Activated CD4-positive, alpha-beta T cell treated with anti-CD3 and anti-CD28 coated beads, Interleukin-2, amount 10 ng/mL, durations not matched to agents 24 days and 14 days (primary cell): ENCODE measurements around the gene QRICH2. TPM values are rescaled to one million over a fixed set of nuclear protein-coding genes. Genes with fewer than 3 reads are reported as not detected.
"Not testable (repeated sequence)": the region's sequence is repeated elsewhere in the genome, so short reads cannot be mapped to it uniquely, and the experiment has no call there.

Experiments used
- DNase-seq: peaks from one replicate; pipeline ENCODE4 v3.0.0; 2022
- H3K27ac Mint-ChIP-seq: one replicate; pipeline ENCODE4 v1.8.0; 2022; ENCODE audit warnings: mild to moderate bottlenecking, mixed read lengths
- H3K27me3 Mint-ChIP-seq: one replicate; pipeline ENCODE4 v1.8.0; 2022; ENCODE audit warnings: mixed read lengths
- H3K36me3 Mint-ChIP-seq: one replicate; pipeline ENCODE4 v1.8.0; 2022; ENCODE audit warnings: low read depth, mild to moderate bottlenecking, mixed read lengths
- H3K4me1 Mint-ChIP-seq: one replicate; pipeline ENCODE4 v1.8.0; 2021; ENCODE audit warnings: mixed read lengths
- H3K4me3 Mint-ChIP-seq: one replicate; pipeline ENCODE4 v1.8.0; 2022; ENCODE audit warnings: mild to moderate bottlenecking, moderate library complexity, mixed read lengths
- H3K9me3 Mint-ChIP-seq: one replicate; pipeline ENCODE4 v1.8.0; 2021; ENCODE audit warnings: mixed read lengths
- intact Hi-C: fragments of 100-400 bp; cut with micrococcal nuclease; formaldehyde crosslinking; loops from one replicate; pipeline ENCODE4 v1.15.1; 2023
- total RNA-seq: library from RNA; stranded (reverse); gene quantifications from 2 replicates; pipeline ENCODE4 v1.2.3, GENCODE V29; 2022

The QRICH2 gene
- total RNA-seq, 1 donor from 2014 or later, result 2.2 TPM

- H3K27me3 Mint-ChIP-seq, result no peaks in the 10 kb centered on the region
- no peaks in the 10 kb centered on the region for H3K9me3 Mint-ChIP-seq
- peaks cover 26% of the 10 kb centered on the region for H3K36me3 Mint-ChIP-seq
- intact Hi-C loops, result loop anchor here (1.0 to 10.0 kb wide), 5 partner anchors 8 to 479 kb away; partner anchors contain the start of genes RNF157 and UNK
- peaks cover 47% of the 10 kb centered on the region for H3K4me1 Mint-ChIP-seq
- peak overlapping the region; percentile 87 for H3K27ac Mint-ChIP-seq
- DNase-seq, result peak; percentile 68
- H3K4me3 Mint-ChIP-seq, result peak overlapping the region; percentile 81
Observed at GRCh38 chr17:76263896-76264295, 44.2 kb downstream of the QRICH2 start.

DNA sequence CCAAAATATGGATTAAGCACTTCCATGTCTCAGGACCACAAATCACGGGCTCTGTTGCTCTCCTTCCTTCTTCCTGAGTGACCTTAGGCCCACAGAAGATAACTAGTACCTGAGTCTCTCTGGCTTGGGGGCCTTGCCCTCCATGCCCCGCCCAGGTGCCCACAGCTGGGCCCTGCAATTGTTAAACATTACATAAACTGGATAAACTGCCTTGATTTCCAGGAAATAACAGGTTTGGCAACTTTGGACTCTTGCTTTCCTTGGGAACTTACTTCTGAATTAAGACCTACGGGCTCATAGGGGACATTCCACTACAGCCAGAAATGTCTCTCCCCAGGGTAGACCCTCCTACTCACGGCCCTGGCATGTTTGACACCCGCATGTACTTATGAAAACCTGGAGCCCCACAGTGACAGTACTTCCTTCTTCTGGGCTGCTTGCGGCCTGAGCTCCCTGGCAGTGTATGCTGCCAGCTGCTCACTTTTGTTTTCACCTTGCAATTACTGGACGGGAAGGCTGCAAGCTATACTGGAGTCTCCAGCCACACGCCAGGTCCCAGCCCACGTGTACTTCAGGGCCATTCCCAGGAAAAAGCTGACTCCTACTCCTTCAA, 45.2 kb downstream of the QRICH2 start:
- intact Hi-C loops, result loop anchor here (10.0 kb wide), 1 partner anchor 478 kb away; the partner anchor contains the start of gene UNK
- Mint-ChIP-seq H3K4me1 (peaks cover 41% of the 10 kb centered on the region), H3K27me3 (no peaks in the 10 kb centered on the region), H3K27ac (peak overlapping the region; percentile 87), H3K36me3 (peaks cover 19% of the 10 kb centered on the region), H3K4me3 (peak overlapping the region; percentile 81), H3K9me3 (no peaks in the 10 kb centered on the region)
- DNase-seq, result peak; percentile 82

GRCh38 chr17:76261421-76262215, 46.5 kb downstream of the QRICH2 start:
- peak; percentile 77 for DNase-seq
- Mint-ChIP-seq H3K9me3 (peaks cover 4% of the 10 kb centered on the region), H3K4me1 (peaks cover 40% of the 10 kb centered on the region), H3K27me3 (no peaks in the 10 kb centered on the region), H3K4me3 (peak overlapping the region; percentile 81), H3K36me3 (peaks cover 11% of the 10 kb centered on the region), H3K27ac (peak overlapping the region; percentile 87)
- intact Hi-C loops, result loop anchor here (10.0 kb wide), 1 partner anchor 477 kb away; the partner anchor contains the start of gene UNK

- H3K4me1 Mint-ChIP-seq, result peaks cover 48% of the 10 kb centered on the region
- peak overlapping the region; percentile 71 for H3K27ac Mint-ChIP-seq
- H3K27me3 Mint-ChIP-seq, result no peaks in the 10 kb centered on the region
- peaks cover 3% of the 10 kb centered on the region for H3K36me3 Mint-ChIP-seq
- intact Hi-C loops, result loop anchor here (10.0 kb wide), 1 partner anchor 476 kb away; the partner anchor contains the start of gene UNK
- H3K9me3 Mint-ChIP-seq, result peaks cover 4% of the 10 kb centered on the region
- DNase-seq, result no peak
- H3K4me3 Mint-ChIP-seq, result no peak overlapping the region
Observed at GRCh38 chr17:76260669-76261068, 47.4 kb downstream of the QRICH2 start.

GRCh38 chr17:76260220-76260619, 47.9 kb downstream of the QRICH2 start:
- no peak overlapping the region for H3K27ac Mint-ChIP-seq
- no peaks in the 10 kb centered on the region for H3K27me3 Mint-ChIP-seq
- H3K9me3 Mint-ChIP-seq, result peaks cover 4% of the 10 kb centered on the region
- H3K36me3 Mint-ChIP-seq, result peaks cover 3% of the 10 kb centered on the region
- DNase-seq, result no peak
- H3K4me3 Mint-ChIP-seq, result no peak overlapping the region
- intact Hi-C loops, result loop anchor here (10.0 kb wide), 1 partner anchor 475 kb away; the partner anchor contains the start of gene UNK
- H3K4me1 Mint-ChIP-seq, result peaks cover 52% of the 10 kb centered on the region

DNA sequence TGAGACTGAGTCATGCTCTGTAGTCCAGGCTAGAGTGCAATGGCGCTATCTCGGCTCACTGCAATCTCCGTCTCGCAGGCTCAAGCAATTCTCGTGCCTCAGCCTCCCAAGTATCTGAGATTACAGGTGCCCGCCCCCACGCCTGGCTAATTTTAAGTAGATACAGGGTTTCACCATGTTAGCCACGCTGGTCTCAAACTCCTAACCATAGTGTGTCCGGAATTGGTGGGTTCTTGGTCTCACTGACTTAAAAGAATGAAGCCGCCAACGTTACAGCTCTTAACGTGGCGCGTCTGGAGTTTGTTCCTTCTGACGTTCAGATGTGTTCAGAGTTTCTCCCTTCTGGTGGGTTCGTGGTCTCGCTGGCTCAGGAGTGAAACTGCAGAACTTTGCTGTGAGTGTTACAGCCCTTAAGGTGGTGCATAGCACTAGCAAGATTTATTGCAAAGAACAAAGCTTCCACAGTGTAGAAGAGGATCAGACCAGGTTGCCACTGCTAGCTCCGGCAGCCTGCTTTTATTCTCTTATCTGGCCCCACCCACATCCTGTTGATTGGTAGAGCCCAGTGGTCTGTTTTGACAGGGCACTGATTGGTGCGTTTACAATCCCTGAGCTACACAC, 51.5 kb downstream of the QRICH2 start:
- DNase-seq, result peak; percentile 85
- intact Hi-C loops, H3K27me3 Mint-ChIP-seq, H3K36me3 Mint-ChIP-seq, H3K9me3 Mint-ChIP-seq: not testable (repeated sequence)
- Mint-ChIP-seq H3K4me3 (peak overlapping the region; percentile 66), H3K4me1 (peaks cover 47% of the 10 kb centered on the region), H3K27ac (peak overlapping the region; percentile 82)

GRCh38 chr17:76255801-76256429, 52.2 kb downstream of the QRICH2 start:
- Mint-ChIP-seq H3K27ac (peak overlapping the region; percentile 56), H3K4me3 (peak overlapping the region; percentile 34), H3K9me3 (peaks cover 4% of the 10 kb centered on the region), H3K4me1 (peaks cover 50% of the 10 kb centered on the region), H3K27me3 (no peaks in the 10 kb centered on the region), H3K36me3 (peaks cover 5% of the 10 kb centered on the region)
- intact Hi-C loops, result no loop called here
- DNase-seq, result no peak

DNA sequence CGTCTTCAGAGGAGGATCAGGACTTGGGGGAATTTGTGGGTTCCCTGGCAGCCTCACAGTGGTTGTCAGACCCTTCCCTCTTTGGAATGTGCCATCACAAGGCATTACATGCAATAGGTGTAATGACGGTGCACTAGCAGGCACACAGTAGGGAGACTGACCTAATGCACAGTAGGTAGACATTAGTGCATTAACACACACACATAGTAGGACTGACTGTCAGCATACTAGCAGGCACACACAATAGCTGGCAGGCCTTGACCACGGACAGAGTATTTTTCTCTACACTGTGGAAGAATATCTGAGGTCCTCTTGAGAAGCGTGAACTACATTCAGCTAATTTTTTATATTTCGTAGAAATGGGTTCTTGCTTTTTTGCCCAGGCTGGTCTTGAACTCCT, 53.8 kb downstream of the QRICH2 start:
- Mint-ChIP-seq H3K27me3 (no peaks in the 10 kb centered on the region), H3K4me3 (no peak overlapping the region), H3K9me3 (peaks cover 4% of the 10 kb centered on the region), H3K36me3 (peaks cover 5% of the 10 kb centered on the region), H3K27ac (no peak overlapping the region), H3K4me1 (peaks cover 49% of the 10 kb centered on the region)
- intact Hi-C loops, result no loop called here
- no peak for DNase-seq

DNA sequence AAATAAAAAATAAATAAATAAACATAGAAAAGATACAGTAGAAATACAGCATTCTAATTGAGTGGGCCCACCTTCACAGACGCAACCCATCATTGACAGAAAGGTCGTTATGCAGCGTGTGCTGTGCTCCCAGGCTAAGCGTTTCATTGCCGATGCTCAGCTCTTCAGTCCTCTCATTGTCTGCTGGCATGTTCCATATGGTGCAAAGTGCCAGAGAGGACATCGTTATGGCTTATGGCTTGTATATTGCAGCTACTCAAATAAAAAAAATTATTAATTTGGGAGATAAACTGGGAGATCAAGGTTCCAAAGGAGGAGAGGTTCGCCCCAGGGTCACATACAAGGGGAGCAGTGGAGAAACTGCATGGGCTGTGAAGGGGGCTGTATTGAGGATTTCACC, 54.2 kb downstream of the QRICH2 start:
- Mint-ChIP-seq H3K27me3 (no peaks in the 10 kb centered on the region), H3K27ac (no peak overlapping the region), H3K4me3 (no peak overlapping the region), H3K4me1 (peaks cover 51% of the 10 kb centered on the region), H3K9me3 (peaks cover 4% of the 10 kb centered on the region), H3K36me3 (peaks cover 5% of the 10 kb centered on the region)
- no peak for DNase-seq
- intact Hi-C loops, result no loop called here

DNA sequence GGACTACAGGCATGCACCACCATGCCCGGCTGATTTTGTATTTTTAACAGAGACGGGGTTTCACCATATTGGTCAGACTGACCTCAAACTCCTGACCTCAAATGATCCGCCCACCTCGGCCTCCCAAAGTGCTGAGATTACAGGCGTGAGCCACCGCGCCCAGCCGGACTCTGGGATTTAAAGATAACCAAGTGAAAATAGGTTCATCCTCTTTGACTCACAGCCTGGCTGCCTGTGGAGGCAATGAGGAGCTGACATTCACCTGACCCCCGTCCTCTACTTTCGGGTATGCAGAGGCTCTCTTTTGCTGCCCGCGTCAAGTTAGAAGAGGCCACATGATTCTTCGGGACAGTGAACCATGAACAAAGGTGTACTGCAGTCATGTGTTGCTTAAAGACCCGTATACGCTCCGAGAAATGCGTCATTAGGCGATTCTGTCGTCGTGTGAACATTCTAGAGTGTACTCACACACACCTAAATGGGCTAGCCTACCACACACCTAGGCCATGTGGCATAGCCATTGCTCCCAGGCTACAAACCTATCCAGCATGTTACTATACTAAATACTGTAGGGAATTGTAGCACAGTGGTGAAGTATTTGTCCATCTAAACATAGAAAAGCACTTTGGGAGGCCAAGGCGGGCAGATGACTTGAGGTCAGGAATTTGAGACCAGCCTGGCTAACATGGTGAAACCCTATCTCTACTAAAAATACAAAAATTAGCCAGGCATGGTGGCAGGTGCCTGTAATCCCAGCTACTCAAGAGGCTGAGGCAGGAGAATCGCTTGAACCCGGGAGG, 54.9 kb downstream of the QRICH2 start:
- Mint-ChIP-seq H3K27ac (peak overlapping the region; percentile 87), H3K4me1 (peaks cover 55% of the 10 kb centered on the region), H3K4me3 (peak overlapping the region; percentile 71)
- H3K36me3 Mint-ChIP-seq, intact Hi-C loops, H3K9me3 Mint-ChIP-seq, H3K27me3 Mint-ChIP-seq: not testable (repeated sequence)
- peak; percentile 65 for DNase-seq

GRCh38 chr17:76252040-76252954, 55.8 kb downstream of the QRICH2 start:
- intact Hi-C loops, result no loop called here
- Mint-ChIP-seq H3K27ac (peak overlapping the region; percentile 87), H3K36me3 (peaks cover 5% of the 10 kb centered on the region), H3K27me3 (no peaks in the 10 kb centered on the region), H3K9me3 (peaks cover 4% of the 10 kb centered on the region), H3K4me1 (peaks cover 63% of the 10 kb centered on the region), H3K4me3 (peak overlapping the region; percentile 71)
- DNase-seq, result peak; percentile 85

- H3K27me3 Mint-ChIP-seq, result no peaks in the 10 kb centered on the region
- DNase-seq, result peak; percentile 56
- H3K9me3 Mint-ChIP-seq, result no peaks in the 10 kb centered on the region
- H3K36me3 Mint-ChIP-seq, result peaks cover 1% of the 10 kb centered on the region
- H3K4me3 Mint-ChIP-seq, result peak overlapping the region; percentile 71
- peak overlapping the region; percentile 87 for H3K27ac Mint-ChIP-seq
- intact Hi-C loops, result no loop called here
- peaks cover 65% of the 10 kb centered on the region for H3K4me1 Mint-ChIP-seq
Observed at GRCh38 chr17:76251478-76252039, 56.5 kb downstream of the QRICH2 start.
